Panc1 (cell line): ENCODE measurements around the gene MYO1E. TPM values are rescaled to one million over a fixed set of nuclear protein-coding genes. Genes with fewer than 3 reads are reported as not detected.

Source experiments
- ATAC-seq: fragments of 200-7000 bp; cut with Tn5 transposase; 2 replicates; pipeline ENCODE4 v1.9.1; 2020; ENCODE audit warnings: mild to moderate bottlenecking, moderate library complexity
- BruUV-seq: library from RNA; stranded (reverse); fragments of 400-500 nt; replicated peaks from 2 replicates; lab custom pipeline; 2021; lab: Mats Ljungman, UMichigan
- CTCF ChIA-PET: fragments of 300-600 bp; sonication (Branson Sonifier 250); formaldehyde crosslinking; loops from one replicate; lab custom pipeline; 2022; ENCODE audit warnings: antibody characterized with exemption; lab: Charles Lee
- POLR2A ChIA-PET: fragments of 300-600 bp; sonication (Branson Sonifier 250); formaldehyde crosslinking; loops from one replicate; lab custom pipeline; 2022; ENCODE audit warnings: antibody characterized with exemption; lab: Charles Lee
- DNase-seq: peaks from one replicate; pipeline ENCODE4 v3.0.0-alpha.2; 2010; ENCODE audit warnings: low read depth, low spot score
- H3K27ac ChIP-seq: 2 replicates; pipeline ENCODE4 v1.5.1; 2011; ENCODE audit warnings: mild to moderate bottlenecking, low read length, inconsistent platforms
- H3K27me3 ChIP-seq: fragments of 200-500 bp; sonication (Bioruptor generic); 2 replicates; pipeline ENCODE4 v1.6.0; 2014; ENCODE audit warnings: low read length, inconsistent platforms; ENCODE audit not compliant: control insufficient read depth, insufficient read depth
- H3K36me3 ChIP-seq: fragments of 200-500 bp; sonication (Bioruptor generic); 2 replicates; pipeline ENCODE4 v1.5.1; 2014; ENCODE audit warnings: inconsistent platforms, mild to moderate bottlenecking, low read length, moderate library complexity; ENCODE audit not compliant: control insufficient read depth, insufficient read depth
- H3K4me1 ChIP-seq: 2 replicates; pipeline ENCODE4 v1.5.1; 2011; ENCODE audit warnings: inconsistent platforms, mild to moderate bottlenecking, low read length, moderate library complexity; ENCODE audit not compliant: control insufficient read depth, insufficient read depth
- H3K4me3 ChIP-seq, 2 experiments: 2 replicates each; pipeline ENCODE4 v1.5.1; 2011 to 2012; ENCODE audit warnings: low read depth in 2 of 2, low read length in 2 of 2, mild to moderate bottlenecking in 2 of 2, inconsistent platforms in 1 of 2, moderate library complexity in 1 of 2
- H3K9me3 ChIP-seq: fragments of 200-500 bp; sonication (Bioruptor generic); 2 replicates; pipeline ENCODE4 v1.5.1; 2014; ENCODE audit warnings: low read depth, mild to moderate bottlenecking, inconsistent platforms, low read length, moderate library complexity; ENCODE audit not compliant: control insufficient read depth, insufficient read depth
- CTCF ChIP-seq: fragments of 450-650 bp; IDR thresholded peaks from 2 replicates; pipeline ENCODE4 v1.5.1; 2017; ENCODE audit warnings: mild to moderate bottlenecking
- POLR2AphosphoS5 ChIP-seq: IDR thresholded peaks from 2 replicates; pipeline ENCODE4 v1.6.1; 2012; ENCODE audit warnings: mild to moderate bottlenecking, low read depth, low read length, moderate library complexity
- REST ChIP-seq, 2 experiments: IDR thresholded peaks; 2 replicates each; pipeline ENCODE4 v1.6.1; 2011 to 2012; ENCODE audit warnings: low read depth in 2 of 2, control low read depth in 1 of 2, low read length in 1 of 2, mild to moderate bottlenecking in 1 of 2, moderate library complexity in 1 of 2; ENCODE audit not compliant: insufficient read depth in 1 of 2
- SIN3A ChIP-seq: IDR thresholded peaks from 2 replicates; pipeline ENCODE4 v1.6.1; 2012; ENCODE audit warnings: low read depth, mild to moderate bottlenecking, low read length, moderate library complexity, borderline replicate concordance; ENCODE audit not compliant: insufficient read depth
- TCF7L2 ChIP-seq: IDR thresholded peaks from 2 replicates; pipeline ENCODE4 v1.6.1; 2011; ENCODE audit warnings: mild to moderate bottlenecking, low read depth, low read length, inconsistent platforms
- in situ Hi-C: cut with HindIII; loops from 2 replicates; pipeline ENCODE4 v1.10.0; 2016; ENCODE audit warnings: low sequenced_read_pairs, low pct_unique_long_range_greater_than_20kb
- intact Hi-C: fragments of 100-400 bp; cut with micrococcal nuclease; formaldehyde crosslinking; loops from one replicate; pipeline ENCODE4 v1.10.0; 2022; ENCODE audit not compliant: unreplicated experiment
- total RNA-seq: library from RNA; stranded (reverse); gene quantifications from one replicate; pipeline ENCODE4 v1.2.1, GENCODE V29; 2021; ENCODE audit not compliant: unreplicated experiment

The MYO1E gene
- total RNA-seq, 1 experiment from 2014 or later, result 161 TPM

GRCh38 chr15:59206623-59207183 lies 166.0 kb downstream of the MYO1E start, which contains the start of gene LDHAL6B:
Gene LDHAL6B (plus strand): TSS chr15:59206843. CDS start chr15:59206941, 98 bp downstream.
- DNase-seq (no peak), ATAC-seq (no peak)
- Histone ChIP-seq H3K27ac (no peak within 1 kb of the TSS), H3K9me3 (no peaks in the 10 kb centered on the region), H3K27me3 (no peaks in the 10 kb centered on the region), H3K4me1 (no peaks in the 10 kb centered on the region), H3K4me3 (no peak within 1 kb of the TSS), H3K36me3 (no peaks in the 10 kb centered on the region; the same call in none of the 2 replicates)
- BruUV-seq, result no TSS peak
- CTCF ChIA-PET, result no interaction called here
- in situ Hi-C loops, result no loop called here
- intact Hi-C loops, result no loop called here
- TF ChIP-seq TCF7L2, result no peak
- no peak for TF ChIP-seq POLR2AphosphoS5
- no peak for TF ChIP-seq REST (IDR thresholded peaks at IDR 0.05; ENCODE audit: insufficient read depth in 1 of 2, low read depth in 2 of 2, low read length in 1 of 2)
- no peak for TF ChIP-seq SIN3A
- TF ChIP-seq CTCF, result no peak
- POLR2A ChIA-PET, result no interaction called here

- Histone ChIP-seq H3K9me3 (no peaks in the 10 kb centered on the region), H3K27ac (no peak overlapping the region), H3K36me3 (no peaks in the 10 kb centered on the region; the same call in none of the 2 replicates), H3K27me3 (no peaks in the 10 kb centered on the region), H3K4me3 (no peak overlapping the region), H3K4me1 (no peaks in the 10 kb centered on the region)
- POLR2A ChIA-PET, result no interaction called here
- ATAC-seq, result no peak
- BruUV-seq, result no TSS peak
- in situ Hi-C loops (no loop called here), intact Hi-C loops (no loop called here)
- DNase-seq, result no peak
- CTCF ChIA-PET, result no interaction called here
- TF ChIP-seq TCF7L2 (no peak), REST (IDR thresholded peaks at IDR 0.05; ENCODE audit: insufficient read depth in 1 of 2, low read depth in 2 of 2, low read length in 1 of 2) (no peak), POLR2AphosphoS5 (no peak), CTCF (no peak), SIN3A (no peak)
Observed at GRCh38 chr15:59205839-59206622, 166.6 kb downstream of the MYO1E start.
